GM12874 (cell line): ENCODE results near the gene PRKAR2B.

Source experiments
- CTCF ChIP-seq: IDR thresholded peaks from 2 replicates; pipeline ENCODE4 v1.5.1; 2011; ENCODE audit warnings: low read depth, mild to moderate bottlenecking, control low read depth, low read length, moderate library complexity; ENCODE audit not compliant: insufficient read depth

The PRKAR2B gene

GRCh38 chr7:107157091-107157490, 112.6 kb downstream of the PRKAR2B start:
- TF ChIP-seq CTCF, result no peak

GRCh38 chr7:107158028-107158427, 113.5 kb downstream of the PRKAR2B start:
- TF ChIP-seq CTCF, result no peak

- no peak for TF ChIP-seq CTCF
Measured at GRCh38 chr7:107160389-107160788, 115.9 kb downstream of the PRKAR2B start.

- TF ChIP-seq CTCF, result no peak
Measured at GRCh38 chr7:107161415-107161814, 116.9 kb downstream of the PRKAR2B start.

GRCh38 chr7:107162475-107162874, 118.0 kb downstream of the PRKAR2B start:
- TF ChIP-seq CTCF, result no peak

- TF ChIP-seq CTCF, result no peak
Measured at GRCh38 chr7:107164092-107164491, 119.6 kb downstream of the PRKAR2B start.

GRCh38 chr7:107165341-107165740, 120.8 kb downstream of the PRKAR2B start:
- no peak for TF ChIP-seq CTCF
